Smooth muscle cell (in vitro differentiated cells): ENCODE results near the gene PGGT1B. TPM values are rescaled to one million over a fixed set of nuclear protein-coding genes. Genes with fewer than 3 reads are reported as not detected.

ENCODE experiments used
- DNase-seq: peaks from one replicate; lab custom pipeline; 2025; ENCODE audit not compliant: unreplicated experiment; lab: John Stamatoyannopoulos, UW
- H2AFZ ChIP-seq: fragments of 200-600 bp; sonication (generic); 2 replicates; pipeline ENCODE4 v1.6.0; 2016; ENCODE audit warnings: antibody characterized with exemption, low read depth, mild to moderate bottlenecking
- H3F3A ChIP-seq: fragments of 200-600 bp; sonication (generic); 2 replicates; pipeline ENCODE4 v1.6.0; 2017; ENCODE audit warnings: antibody characterized with exemption, low read depth
- H3K27ac ChIP-seq: fragments of 200-600 bp; sonication (generic); 2 replicates; pipeline ENCODE4 v1.5.1; 2016; ENCODE audit warnings: low read depth, mild to moderate bottlenecking
- H3K27me3 ChIP-seq: fragments of 200-600 bp; sonication (generic); 2 replicates; pipeline ENCODE4 v1.6.1; 2016; ENCODE audit warnings: low read depth, mild to moderate bottlenecking
- H3K36me3 ChIP-seq: fragments of 200-600 bp; sonication (generic); 2 replicates; pipeline ENCODE4 v1.5.1; 2016; ENCODE audit warnings: low read depth
- H3K4me1 ChIP-seq: fragments of 200-600 bp; sonication (generic); 2 replicates; pipeline ENCODE4 v1.5.1; 2016; ENCODE audit warnings: low read depth
- H3K4me2 ChIP-seq: fragments of 200-600 bp; sonication (generic); 2 replicates; pipeline ENCODE4 v1.6.0; 2016; ENCODE audit warnings: mild to moderate bottlenecking
- H3K4me3 ChIP-seq: fragments of 200-600 bp; sonication (generic); 2 replicates; pipeline ENCODE4 v1.5.1; 2016; ENCODE audit warnings: mild to moderate bottlenecking
- H3K79me2 ChIP-seq: fragments of 200-600 bp; sonication (generic); 2 replicates; pipeline ENCODE4 v1.6.0; 2016; ENCODE audit warnings: low read depth, mild to moderate bottlenecking
- H3K9ac ChIP-seq: fragments of 200-600 bp; sonication (generic); 2 replicates; pipeline ENCODE4 v1.6.0; 2016; ENCODE audit warnings: low read depth
- H3K9me3 ChIP-seq: fragments of 200-600 bp; sonication (generic); replicated peaks from 2 replicates; pipeline ENCODE4 v1.5.1; 2016; ENCODE audit warnings: low read depth
- H4K20me1 ChIP-seq: fragments of 200-600 bp; sonication (generic); 2 replicates; pipeline ENCODE4 v1.6.0; 2016; ENCODE audit warnings: low read depth
- WGBS: methylation state at CpG from one replicate; pipeline ENCODE4 v1.1.7; 2016; ENCODE audit warnings: low lambda C conversion rate; 5-methylcytosine and 5-hydroxymethylcytosine counted together
- polyA plus RNA-seq: library from polyadenylated mRNA; unstranded; fragments of >200 nt; fragmentation: Nextera tagmentation; extraction: Ambion mirVana; gene quantifications from 2 replicates; pipeline ENCODE4 v1.2.1, GENCODE V29; 2016
- total RNA-seq: library from RNA; depleted of rRNA; stranded (reverse); fragments of >200 nt; gene quantifications from 2 replicates; pipeline ENCODE4 v1.2.3, GENCODE V29; 2014
- TF ChIP-seq, protein P1 (sequence below): fragments of 200-600 bp; sonication (generic); IDR thresholded peaks from 2 replicates; pipeline ENCODE4 v1.5.1; 2017; ENCODE audit warnings: borderline replicate concordance, mild to moderate bottlenecking, antibody characterized with exemption; ENCODE audit not compliant: insufficient read depth, poor library complexity, severe bottlenecking

PGGT1B gene
- total and polyA plus RNA-seq, 2 experiments from 2014 or later, result 5.7 to 13.1 TPM

GRCh38 chr5:115296124-115297022 is 33.7 kb upstream of the PGGT1B start, which contains the start of gene CCDC112:
Gene CCDC112 (minus strand): TSS chr5:115296654. CDS start chr5:115296543, 111 bp downstream.
- no peaks in the 10 kb centered on the region for H3K9me3 ChIP-seq

GRCh38 chr5:115295777-115296123 is 33.1 kb upstream of the PGGT1B start:
- WGBS, result 7% methylated on average over 11 of the region's 11 CpGs
- H3K4me1 ChIP-seq, result peaks cover 6% of the 10 kb centered on the region
- no peak overlapping the region for H3K9ac ChIP-seq
- no peak for DNase-seq
- TF ChIP-seq, protein P1, sequence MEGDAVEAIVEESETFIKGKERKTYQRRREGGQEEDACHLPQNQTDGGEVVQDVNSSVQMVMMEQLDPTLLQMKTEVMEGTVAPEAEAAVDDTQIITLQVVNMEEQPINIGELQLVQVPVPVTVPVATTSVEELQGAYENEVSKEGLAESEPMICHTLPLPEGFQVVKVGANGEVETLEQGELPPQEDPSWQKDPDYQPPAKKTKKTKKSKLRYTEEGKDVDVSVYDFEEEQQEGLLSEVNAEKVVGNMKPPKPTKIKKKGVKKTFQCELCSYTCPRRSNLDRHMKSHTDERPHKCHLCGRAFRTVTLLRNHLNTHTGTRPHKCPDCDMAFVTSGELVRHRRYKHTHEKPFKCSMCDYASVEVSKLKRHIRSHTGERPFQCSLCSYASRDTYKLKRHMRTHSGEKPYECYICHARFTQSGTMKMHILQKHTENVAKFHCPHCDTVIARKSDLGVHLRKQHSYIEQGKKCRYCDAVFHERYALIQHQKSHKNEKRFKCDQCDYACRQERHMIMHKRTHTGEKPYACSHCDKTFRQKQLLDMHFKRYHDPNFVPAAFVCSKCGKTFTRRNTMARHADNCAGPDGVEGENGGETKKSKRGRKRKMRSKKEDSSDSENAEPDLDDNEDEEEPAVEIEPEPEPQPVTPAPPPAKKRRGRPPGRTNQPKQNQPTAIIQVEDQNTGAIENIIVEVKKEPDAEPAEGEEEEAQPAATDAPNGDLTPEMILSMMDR, result no peak
- peak overlapping the region; percentile 85 for H3K4me2 ChIP-seq
- peak overlapping the region; percentile 98 for H2AFZ ChIP-seq
- no peaks in the 10 kb centered on the region for H3K9me3 ChIP-seq
- peak overlapping the region; percentile 63 for H3K4me3 ChIP-seq
- no peaks in the 10 kb centered on the region for H3K36me3 ChIP-seq
- H3F3A ChIP-seq, result no peaks in the 10 kb centered on the region
- peaks cover 16% of the 10 kb centered on the region for H3K79me2 ChIP-seq
- H3K27ac ChIP-seq, result no peak overlapping the region
- H4K20me1 ChIP-seq, result no peaks in the 10 kb centered on the region
- H3K27me3 ChIP-seq, result no peaks in the 10 kb centered on the region

More at GRCh38 chr5:115296124-115297022, 33.7 kb upstream of the PGGT1B start, which contains the start of gene CCDC112:
- Histone ChIP-seq H3K4me3 (peak within 1 kb of the TSS; percentile 63), H3F3A (no peaks in the 10 kb centered on the region), H3K27ac (no peak within 1 kb of the TSS), H3K79me2 (peaks cover 16% of the 10 kb centered on the region), H3K9ac (no peak within 1 kb of the TSS), H3K36me3 (no peaks in the 10 kb centered on the region), H2AFZ (peak within 1 kb of the TSS; percentile 98), H3K4me2 (peak within 1 kb of the TSS; percentile 85), H4K20me1 (no peaks in the 10 kb centered on the region), H3K27me3 (no peaks in the 10 kb centered on the region), H3K4me1 (peaks cover 6% of the 10 kb centered on the region)
- TF ChIP-seq, protein P1, result no peak
- DNase-seq, result peak; percentile 29
- 1% methylated on average over 63 of the region's 86 CpGs for WGBS

- no peaks in the 10 kb centered on the region for H3K27me3 ChIP-seq
- no peaks in the 10 kb centered on the region for H3K36me3 ChIP-seq
- H3K4me1 ChIP-seq, result peaks cover 6% of the 10 kb centered on the region
- no peaks in the 10 kb centered on the region for H4K20me1 ChIP-seq
- no peaks in the 10 kb centered on the region for H3K9me3 ChIP-seq
- no peak overlapping the region for H3K9ac ChIP-seq
- no peak overlapping the region for H3K4me3 ChIP-seq
- no peak overlapping the region for H2AFZ ChIP-seq
- peaks cover 16% of the 10 kb centered on the region for H3K79me2 ChIP-seq
- DNase-seq, result no peak
- no peaks in the 10 kb centered on the region for H3F3A ChIP-seq
- no peak overlapping the region for H3K4me2 ChIP-seq
- no peak overlapping the region for H3K27ac ChIP-seq
- TF ChIP-seq, protein P1, result no peak
Measured at GRCh38 chr5:115291397-115291796, 28.7 kb upstream of the PGGT1B start.
